ENCODE results near the gene METTL22.

Gene METTL22

GRCh38 chr16:8689686-8690085 lies 68.2 kb downstream of the METTL22 start:
- Histone ChIP-seq H3K9ac (ENCODE audit: low read depth, low read length) (no peak overlapping the region), H4K20me1 (ENCODE audit: insufficient read depth, low read length) (no peaks in the 10 kb centered on the region), H3K4me2 (ENCODE audit: insufficient read depth, low read length) (no peak overlapping the region), H3K27me3 (ENCODE audit: insufficient read depth, low read length, poor library complexity) (no peaks in the 10 kb centered on the region), H3K4me3 (ENCODE audit: low read depth in 1 of 2, low read length in 2 of 2) (no peak overlapping the region), H3K79me2 (ENCODE audit: insufficient read depth, low read length) (no peaks in the 10 kb centered on the region), H3K27ac (ENCODE audit: low read length) (no peak overlapping the region), H3K36me3 (ENCODE audit: insufficient read depth, low read length) (0 out of 2 replicates have a peak, but pooled peaks cover 3% of the 10 kb centered on the region), H3K4me1 (ENCODE audit: insufficient read depth, low read length) (no peaks in the 10 kb centered on the region), H3K9me3 (ENCODE audit: insufficient read depth, low read length, severe bottlenecking) (peaks cover 17% of the 10 kb centered on the region), H2AFZ (ENCODE audit: low read depth, low read length) (no peak overlapping the region)
- DNase-seq: no peak
- no peak for TF ChIP-seq EZH2 (IDR thresholded peaks at IDR 0.05; ENCODE audit: borderline replicate concordance, low read depth, low read length, severe bottlenecking)
- TF ChIP-seq, protein P1, sequence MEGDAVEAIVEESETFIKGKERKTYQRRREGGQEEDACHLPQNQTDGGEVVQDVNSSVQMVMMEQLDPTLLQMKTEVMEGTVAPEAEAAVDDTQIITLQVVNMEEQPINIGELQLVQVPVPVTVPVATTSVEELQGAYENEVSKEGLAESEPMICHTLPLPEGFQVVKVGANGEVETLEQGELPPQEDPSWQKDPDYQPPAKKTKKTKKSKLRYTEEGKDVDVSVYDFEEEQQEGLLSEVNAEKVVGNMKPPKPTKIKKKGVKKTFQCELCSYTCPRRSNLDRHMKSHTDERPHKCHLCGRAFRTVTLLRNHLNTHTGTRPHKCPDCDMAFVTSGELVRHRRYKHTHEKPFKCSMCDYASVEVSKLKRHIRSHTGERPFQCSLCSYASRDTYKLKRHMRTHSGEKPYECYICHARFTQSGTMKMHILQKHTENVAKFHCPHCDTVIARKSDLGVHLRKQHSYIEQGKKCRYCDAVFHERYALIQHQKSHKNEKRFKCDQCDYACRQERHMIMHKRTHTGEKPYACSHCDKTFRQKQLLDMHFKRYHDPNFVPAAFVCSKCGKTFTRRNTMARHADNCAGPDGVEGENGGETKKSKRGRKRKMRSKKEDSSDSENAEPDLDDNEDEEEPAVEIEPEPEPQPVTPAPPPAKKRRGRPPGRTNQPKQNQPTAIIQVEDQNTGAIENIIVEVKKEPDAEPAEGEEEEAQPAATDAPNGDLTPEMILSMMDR (IDR thresholded peaks at IDR 0.05; ENCODE audit: borderline replicate concordance, extremely low read depth, low read length, poor library complexity, severe bottlenecking): no peak
- no peak for ATAC-seq (ENCODE audit: insufficient read depth, low read depth)

DNA sequence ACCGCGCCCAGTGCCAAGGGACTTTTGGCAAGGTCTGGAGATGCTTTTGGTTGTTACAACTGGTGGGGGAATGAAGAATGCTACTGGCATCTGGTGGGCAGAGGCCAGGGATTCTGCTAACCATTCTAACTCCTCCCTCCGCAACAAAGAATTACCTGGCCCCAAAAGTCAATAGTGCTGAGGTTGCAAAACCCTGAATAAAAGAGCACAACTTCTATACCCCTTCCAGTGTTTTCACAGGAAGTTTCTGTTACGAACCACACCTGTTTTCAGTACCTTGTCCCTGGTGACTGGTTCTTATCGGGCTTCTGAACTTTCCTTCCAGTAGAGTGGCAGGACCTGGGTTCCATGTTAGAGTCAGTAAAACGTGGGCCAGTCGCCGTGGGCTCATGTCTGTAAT lies 70.2 kb downstream of the METTL22 start:
- no peaks in the 10 kb centered on the region for H3K79me2 ChIP-seq (ENCODE audit: insufficient read depth, low read length)
- DNase-seq: no peak
- H3K27me3 ChIP-seq (ENCODE audit: insufficient read depth, low read length, poor library complexity): no peaks in the 10 kb centered on the region
- ATAC-seq (ENCODE audit: insufficient read depth, low read depth): no peak
- TF ChIP-seq, protein P1 (IDR thresholded peaks at IDR 0.05; ENCODE audit: borderline replicate concordance, extremely low read depth, low read length, poor library complexity, severe bottlenecking): no peak
- no peak for TF ChIP-seq EZH2 (IDR thresholded peaks at IDR 0.05; ENCODE audit: borderline replicate concordance, low read depth, low read length, severe bottlenecking)
- no peaks in the 10 kb centered on the region for H4K20me1 ChIP-seq (ENCODE audit: insufficient read depth, low read length)
- no peak overlapping the region for H3K4me2 ChIP-seq (ENCODE audit: insufficient read depth, low read length)
- no peak overlapping the region for H3K27ac ChIP-seq (ENCODE audit: low read length)
- H3K9ac ChIP-seq (ENCODE audit: low read depth, low read length): no peak overlapping the region
- H3K9me3 ChIP-seq (ENCODE audit: insufficient read depth, low read length, severe bottlenecking): peaks cover 17% of the 10 kb centered on the region
- H3K36me3 ChIP-seq (ENCODE audit: insufficient read depth, low read length): 0 out of 2 replicates have a peak, but pooled peaks cover 3% of the 10 kb centered on the region
- no peak overlapping the region for H3K4me3 ChIP-seq (ENCODE audit: low read depth in 1 of 2, low read length in 2 of 2)
- no peaks in the 10 kb centered on the region for H3K4me1 ChIP-seq (ENCODE audit: insufficient read depth, low read length)
- no peak overlapping the region for H2AFZ ChIP-seq (ENCODE audit: low read depth, low read length)

GRCh38 chr16:8694795-8695728 lies 73.6 kb downstream of the METTL22 start:
- DNase-seq (no peak), ATAC-seq (ENCODE audit: insufficient read depth, low read depth) (no peak)
- H4K20me1 ChIP-seq (ENCODE audit: insufficient read depth, low read length): no peaks in the 10 kb centered on the region
- H3K36me3 ChIP-seq (ENCODE audit: insufficient read depth, low read length): 0 out of 2 replicates have a peak, but pooled peaks cover under 1% of the 10 kb centered on the region
- H3K79me2 ChIP-seq (ENCODE audit: insufficient read depth, low read length): no peaks in the 10 kb centered on the region
- no peak overlapping the region for H2AFZ ChIP-seq (ENCODE audit: low read depth, low read length)
- H3K9me3 ChIP-seq (ENCODE audit: insufficient read depth, low read length, severe bottlenecking): peaks cover 6% of the 10 kb centered on the region
- no peaks in the 10 kb centered on the region for H3K4me1 ChIP-seq (ENCODE audit: insufficient read depth, low read length)
- TF ChIP-seq EZH2 (IDR thresholded peaks at IDR 0.05; ENCODE audit: borderline replicate concordance, low read depth, low read length, severe bottlenecking): no peak
- H3K9ac ChIP-seq (ENCODE audit: low read depth, low read length): no peak overlapping the region
- no peak overlapping the region for H3K4me2 ChIP-seq (ENCODE audit: insufficient read depth, low read length)
- no peak overlapping the region for H3K4me3 ChIP-seq (ENCODE audit: low read depth in 1 of 2, low read length in 2 of 2)
- no peaks in the 10 kb centered on the region for H3K27me3 ChIP-seq (ENCODE audit: insufficient read depth, low read length, poor library complexity)
- no peak overlapping the region for H3K27ac ChIP-seq (ENCODE audit: low read length)

- Histone ChIP-seq H3K4me3 (ENCODE audit: low read depth in 1 of 2, low read length in 2 of 2) (no peak overlapping the region), H3K9ac (ENCODE audit: low read depth, low read length) (no peak overlapping the region), H3K4me2 (ENCODE audit: insufficient read depth, low read length) (no peak overlapping the region), H3K9me3 (ENCODE audit: insufficient read depth, low read length, severe bottlenecking) (no peaks in the 10 kb centered on the region), H3K36me3 (ENCODE audit: insufficient read depth, low read length) (no peaks in the 10 kb centered on the region), H2AFZ (ENCODE audit: low read depth, low read length) (no peak overlapping the region), H3K27me3 (ENCODE audit: insufficient read depth, low read length, poor library complexity) (no peaks in the 10 kb centered on the region), H3K4me1 (ENCODE audit: insufficient read depth, low read length) (no peaks in the 10 kb centered on the region), H3K27ac (ENCODE audit: low read length) (no peak overlapping the region), H4K20me1 (ENCODE audit: insufficient read depth, low read length) (no peaks in the 10 kb centered on the region), H3K79me2 (ENCODE audit: insufficient read depth, low read length) (no peaks in the 10 kb centered on the region)
- DNase-seq (no peak), ATAC-seq (ENCODE audit: insufficient read depth, low read depth) (no peak)
- TF ChIP-seq, protein P1 (IDR thresholded peaks at IDR 0.05; ENCODE audit: borderline replicate concordance, extremely low read depth, low read length, poor library complexity, severe bottlenecking): no peak
- no peak for TF ChIP-seq EZH2 (IDR thresholded peaks at IDR 0.05; ENCODE audit: borderline replicate concordance, low read depth, low read length, severe bottlenecking)
Measured at GRCh38 chr16:8696880-8697279, 75.4 kb downstream of the METTL22 start.

All from DND-41 (cell line).